K562 (cell line): ENCODE results near the gene DUOX2.

ENCODE experiments used
- BCL6 ChIP-seq: fragments of 250-450 bp; sonication (Bioruptor Pico); IDR thresholded peaks from 2 replicates; pipeline ENCODE4 v1.4.0; 2020
- CHCHD3 ChIP-seq: fragments of 250-450 bp; sonication (Bioruptor Pico); IDR thresholded peaks from 2 replicates; pipeline ENCODE4 v2.1.2; 2022; ENCODE audit warnings: mild to moderate bottlenecking
- HDAC6 ChIP-seq: IDR thresholded peaks from 2 replicates; pipeline ENCODE4 v1.6.1; 2012; ENCODE audit warnings: low read depth, mild to moderate bottlenecking, control low read depth, inconsistent platforms, low read length, moderate library complexity
- HDGF ChIP-seq: fragments of 450-650 bp; IDR thresholded peaks from 2 replicates; pipeline ENCODE4 v1.6.1; 2016
- JUND ChIP-seq, 2 experiments: IDR thresholded peaks; 2 replicates in 1 of 2; 3 replicates in 1 of 2; pipeline ENCODE4 v1.6.1; 2011; ENCODE audit warnings: borderline replicate concordance in 2 of 2, low read depth in 2 of 2, low read length in 2 of 2, improper control_type of control experiment in 1 of 2, missing biosample characterization in 1 of 2, missing genetic modification characterization in 1 of 2, missing genetic modification reagents in 1 of 2
- MTA3 ChIP-seq: fragments of 450-650 bp; formaldehyde crosslinking; IDR thresholded peaks from 2 replicates; pipeline ENCODE4 v1.6.1; 2017; ENCODE audit warnings: mild to moderate bottlenecking, borderline replicate concordance
- NCOA2 ChIP-seq, 2 experiments: fragments of 450-650 bp; IDR thresholded peaks; 2 replicates each; pipeline ENCODE4 v1.6.1; 2018; ENCODE audit warnings: mild to moderate bottlenecking in 2 of 2, moderate library complexity in 1 of 2; ENCODE audit not compliant: partially characterized antibody in 2 of 2
- STAT6 ChIP-seq: sonication (generic); formaldehyde crosslinking; IDR thresholded peaks from 2 replicates; pipeline ENCODE4 v1.8.1; 2023; ENCODE audit warnings: mild to moderate bottlenecking, missing genetic modification reagents
- TCF7L2 ChIP-seq: fragments of 150-350 bp; IDR thresholded peaks from 2 replicates; pipeline ENCODE4 v1.6.1; 2016; ENCODE audit warnings: low read depth, mild to moderate bottlenecking, low read length, moderate library complexity

- no peak for TF ChIP-seq TCF7L2
- no peak for TF ChIP-seq HDGF
- no peak for TF ChIP-seq HDAC6
- TF ChIP-seq STAT6 (CRISPR knock-in tag), result no peak
- no peak for TF ChIP-seq CHCHD3 (CRISPR knock-in tag)
- TF ChIP-seq MTA3, result no peak
- TF ChIP-seq BCL6, result no peak
- TF ChIP-seq JUND (IDR thresholded peaks at IDR 0.05; ENCODE audit: borderline replicate concordance, low read depth, low read length), result no peak
- no peak for TF ChIP-seq JUND (tag; IDR thresholded peaks at IDR 0.05; ENCODE audit: borderline replicate concordance, low read depth, low read length)
- TF ChIP-seq NCOA2 (IDR thresholded peaks at IDR 0.05; ENCODE audit: partially characterized antibody in 2 of 2), result no peak
Measured at GRCh38 chr15:45148076-45149059, 34.4 kb upstream of the DUOX2 start.
